Measurements from ENCODE around the gene MAP7D1. TPM values are rescaled to one million over a fixed set of nuclear protein-coding genes. Genes with fewer than 3 reads are reported as not detected.

MAP7D1 gene
- total RNA-seq, 1 experiment from 2014 or later = 192 TPM

- ChIA-PET CTCF (no interaction called here), POLR2A (ENCODE audit: low non-redundant PET) (no interaction called here)
- H3K27me3 ChIP-seq (replicated peaks; ENCODE audit: insufficient read depth, low read depth, low read length, poor library complexity) = no peaks in the 10 kb centered on the region
- intact Hi-C loops (cut with micrococcal nuclease; ENCODE audit: unreplicated experiment) = loop anchor here (5.0 kb wide), 1 partner anchor 35 kb away; no protein-coding TSS in a partner anchor
- H3K36me3 ChIP-seq (ENCODE audit: insufficient read depth, low read length, poor library complexity, severe bottlenecking) = peaks cover 9% of the 10 kb centered on the region
- no peak overlapping the region for H3K27ac ChIP-seq (ENCODE audit: low read depth, low read length, poor library complexity, severe bottlenecking)
- no TSS peak for BruUV-seq (replicated peaks)
- no peak overlapping the region for H3K4me3 ChIP-seq (ENCODE audit: low read depth, low read length, poor library complexity, severe bottlenecking)
- no peak for DNase-seq (ENCODE audit: low spot score)
- TF ChIP-seq EZH2 (IDR thresholded peaks at IDR 0.05; ENCODE audit: borderline replicate concordance, low read depth, low read length, poor library complexity, severe bottlenecking) = no peak
- no peak for TF ChIP-seq CTCF (conservative IDR thresholded peaks at IDR 0.05; ENCODE audit: low read depth, low read length)
- no peaks in the 10 kb centered on the region for H3K9me3 ChIP-seq (ENCODE audit: low read depth, low read length, poor library complexity, severe bottlenecking)
- H3K4me1 ChIP-seq (ENCODE audit: insufficient read depth, low read length, poor library complexity, severe bottlenecking) = peaks cover 10% of the 10 kb centered on the region
Measured at GRCh38 chr1:36132029-36132428, 23.9 kb upstream of the MAP7D1 start.

GRCh38 chr1:36133484-36133883 lies 22.5 kb upstream of the MAP7D1 start:
- ChIA-PET CTCF (interaction anchor here (0.6 kb wide), 1 partner anchor 1304 kb away, joined by 3 read pairs; no protein-coding TSS in a partner anchor), POLR2A (ENCODE audit: low non-redundant PET) (no interaction called here)
- TF ChIP-seq EZH2 (IDR thresholded peaks at IDR 0.05; ENCODE audit: borderline replicate concordance, low read depth, low read length, poor library complexity, severe bottlenecking) = no peak
- TF ChIP-seq CTCF (conservative IDR thresholded peaks at IDR 0.05; ENCODE audit: low read depth, low read length) = no peak
- Histone ChIP-seq H3K36me3 (ENCODE audit: insufficient read depth, low read length, poor library complexity, severe bottlenecking) (peaks cover 24% of the 10 kb centered on the region), H3K4me3 (ENCODE audit: low read depth, low read length, poor library complexity, severe bottlenecking) (no peak overlapping the region), H3K4me1 (ENCODE audit: insufficient read depth, low read length, poor library complexity, severe bottlenecking) (peaks cover 10% of the 10 kb centered on the region), H3K27me3 (replicated peaks; ENCODE audit: insufficient read depth, low read depth, low read length, poor library complexity) (no peaks in the 10 kb centered on the region), H3K9me3 (ENCODE audit: low read depth, low read length, poor library complexity, severe bottlenecking) (no peaks in the 10 kb centered on the region), H3K27ac (ENCODE audit: low read depth, low read length, poor library complexity, severe bottlenecking) (peak overlapping the region; percentile 2)
- intact Hi-C loops (cut with micrococcal nuclease; ENCODE audit: unreplicated experiment) = loop anchor here (5.0 kb wide), 1 partner anchor 36 kb away; no protein-coding TSS in a partner anchor
- DNase-seq (ENCODE audit: low spot score) = peak; percentile 79
- no TSS peak for BruUV-seq (replicated peaks)

GRCh38 chr1:36134031-36134430 lies 21.9 kb upstream of the MAP7D1 start:
- Histone ChIP-seq H3K4me3 (ENCODE audit: low read depth, low read length, poor library complexity, severe bottlenecking) (no peak overlapping the region), H3K36me3 (ENCODE audit: insufficient read depth, low read length, poor library complexity, severe bottlenecking) (peaks cover 28% of the 10 kb centered on the region), H3K4me1 (ENCODE audit: insufficient read depth, low read length, poor library complexity, severe bottlenecking) (peaks cover 10% of the 10 kb centered on the region), H3K9me3 (ENCODE audit: low read depth, low read length, poor library complexity, severe bottlenecking) (no peaks in the 10 kb centered on the region), H3K27me3 (replicated peaks; ENCODE audit: insufficient read depth, low read depth, low read length, poor library complexity) (no peaks in the 10 kb centered on the region), H3K27ac (ENCODE audit: low read depth, low read length, poor library complexity, severe bottlenecking) (peak overlapping the region; percentile 2)
- no TSS peak for BruUV-seq (replicated peaks)
- ChIA-PET CTCF (interaction anchor here (0.6 to 1.2 kb wide), 2 partner anchors 37 to 1303 kb away, joined by 3 to 5 read pairs; no protein-coding TSS in a partner anchor), POLR2A (ENCODE audit: low non-redundant PET) (no interaction called here)
- no peak for TF ChIP-seq CTCF (conservative IDR thresholded peaks at IDR 0.05; ENCODE audit: low read depth, low read length)
- TF ChIP-seq EZH2 (IDR thresholded peaks at IDR 0.05; ENCODE audit: borderline replicate concordance, low read depth, low read length, poor library complexity, severe bottlenecking) = no peak
- intact Hi-C loops (cut with micrococcal nuclease; ENCODE audit: unreplicated experiment) = loop anchor here (5.0 kb wide), 1 partner anchor 37 kb away; no protein-coding TSS in a partner anchor
- DNase-seq (ENCODE audit: low spot score) = no peak

Measured in A673 (cell line).